HepG2 (cell line): ENCODE results near the gene CACTIN.

ENCODE experiments used
- CREB1 ChIP-seq, 2 experiments: fragments of 450-650 bp in 1 of 2; IDR thresholded peaks; 2 replicates each; pipeline ENCODE4 v1.6.1; 2016 to 2017; ENCODE audit warnings: control low read depth in 1 of 2, mild to moderate bottlenecking in 1 of 2, missing compliant biosample characterization in 1 of 2, missing genetic modification characterization in 1 of 2
- CTCF ChIP-seq: sonication (generic); formaldehyde crosslinking; IDR thresholded peaks from 2 replicates; pipeline ENCODE4 v1.5.0; 2020; ENCODE audit warnings: mild to moderate bottlenecking, missing genetic modification reagents, moderate library complexity
- GABPA ChIP-seq, 2 experiments: IDR thresholded peaks; 2 replicates each; pipeline ENCODE4 v1.6.1; 2011 to 2016; ENCODE audit warnings: low read depth in 2 of 2, low read length in 1 of 2, missing biosample characterization in 1 of 2, missing genetic modification characterization in 1 of 2
- NR2F1 ChIP-seq, 2 experiments: fragments of 450-650 bp in 1 of 2; formaldehyde crosslinking in 1 of 2; IDR thresholded peaks; 2 replicates each; pipeline versions ENCODE4 v1.5.0 to v1.6.1; 2016 to 2020; ENCODE audit warnings: mild to moderate bottlenecking in 1 of 2, missing compliant biosample characterization in 1 of 2, missing genetic modification reagents in 1 of 2, moderate library complexity in 1 of 2
- ONECUT2 ChIP-seq: sonication (generic); formaldehyde crosslinking; IDR thresholded peaks from 2 replicates; pipeline ENCODE4 v1.4.0; 2020; ENCODE audit warnings: missing genetic modification reagents
- PAX8 ChIP-seq: sonication (generic); formaldehyde crosslinking; IDR thresholded peaks from 2 replicates; pipeline ENCODE4 v1.8.0; 2022; ENCODE audit warnings: mild to moderate bottlenecking, missing genetic modification reagents, borderline replicate concordance
- RAD21 ChIP-seq: fragments of 450-650 bp; formaldehyde crosslinking; IDR thresholded peaks from 2 replicates; pipeline ENCODE4 v1.5.0; 2020; ENCODE audit warnings: mild to moderate bottlenecking
- ZFP82 ChIP-seq: sonication (generic); formaldehyde crosslinking; IDR thresholded peaks from 2 replicates; pipeline ENCODE4 v1.5.1; 2020; ENCODE audit warnings: mild to moderate bottlenecking, missing genetic modification reagents, borderline replicate concordance

GRCh38 chr19:3663838-3664237, 37.2 kb upstream of the CACTIN start:
- TF ChIP-seq CREB1 (IDR thresholded peaks at IDR 0.05) = no peak
- no peak for TF ChIP-seq CREB1 (CRISPR knock-in tag; IDR thresholded peaks at IDR 0.05)
- no peak for TF ChIP-seq ZFP82 (CRISPR knock-in tag)
- TF ChIP-seq ONECUT2 (CRISPR knock-in tag) = no peak
- no peak for TF ChIP-seq CTCF (CRISPR knock-in tag)
- TF ChIP-seq NR2F1 (CRISPR knock-in tag; IDR thresholded peaks at IDR 0.05) = no peak
- TF ChIP-seq PAX8 (CRISPR knock-in tag) = no peak
- no peak for TF ChIP-seq GABPA (IDR thresholded peaks at IDR 0.05; ENCODE audit: low read depth, low read length)
- no peak for TF ChIP-seq GABPA (CRISPR knock-in tag; IDR thresholded peaks at IDR 0.05; ENCODE audit: low read depth)
- no peak for TF ChIP-seq RAD21 (CRISPR knock-in tag)
